Activated naive CD4-positive, alpha-beta T cell treated with Interleukin-2 at 50 U/mL for 16 hours (primary cell): Measurements from ENCODE around the gene ULK4.

ENCODE experiments used
- DNase-seq: peaks from one replicate; pipeline ENCODE4 v3.0.0-alpha.2; 2020

Gene ULK4

GRCh38 chr3:41627477-41628087, 334.3 kb downstream of the ULK4 start:
- DNase-seq, result no peak

- DNase-seq, result no peak
Observed at GRCh38 chr3:41612853-41613252, 349.1 kb downstream of the ULK4 start.

DNA sequence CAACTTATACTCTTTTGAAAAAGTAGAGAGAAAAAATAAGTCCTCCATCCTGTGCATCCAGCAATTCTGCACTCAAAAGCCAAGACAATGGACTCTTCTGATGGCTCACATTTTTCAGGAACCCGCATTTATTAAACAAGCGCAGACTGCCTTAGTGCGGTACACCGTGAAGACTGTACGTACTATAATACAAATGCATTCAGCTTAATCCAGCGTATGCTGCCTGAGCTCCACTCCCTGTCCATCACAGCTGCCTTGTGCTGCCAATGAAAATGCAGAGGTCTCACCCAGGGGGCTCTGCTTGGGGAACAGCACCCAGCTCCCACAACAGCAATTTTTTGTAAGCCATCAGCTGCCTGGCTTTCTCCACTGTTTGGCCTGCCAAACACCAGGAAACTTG, 350.9 kb downstream of the ULK4 start:
- no peak for DNase-seq

- no peak for DNase-seq
Observed at GRCh38 chr3:41608347-41608746, 353.6 kb downstream of the ULK4 start.

- DNase-seq, result no peak
Observed at GRCh38 chr3:41603807-41604206, 358.1 kb downstream of the ULK4 start.

DNA sequence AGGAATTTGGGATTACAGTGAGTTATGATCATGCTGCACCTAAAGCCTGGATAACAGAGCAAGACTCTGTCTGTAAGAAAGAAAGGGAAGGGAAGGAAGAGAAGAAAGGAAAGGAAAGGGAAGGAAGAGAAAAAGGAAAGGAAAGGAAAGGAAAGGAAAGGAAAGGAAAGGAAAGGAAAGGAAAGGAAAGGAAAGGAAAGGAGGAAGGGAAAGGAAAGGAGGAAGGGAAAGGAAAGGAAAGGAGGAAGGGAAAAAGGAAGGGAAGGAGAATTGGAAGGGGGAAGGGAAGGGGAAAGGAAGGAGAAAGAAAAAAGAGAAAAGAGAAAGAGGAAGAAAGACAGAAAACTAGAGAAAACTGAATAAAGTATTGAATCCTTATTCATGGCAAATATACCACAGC, 359.8 kb downstream of the ULK4 start:
- DNase-seq, result no peak

- no peak for DNase-seq
Observed at GRCh38 chr3:41601404-41601987, 360.4 kb downstream of the ULK4 start.

- DNase-seq, result no peak
Observed at GRCh38 chr3:41600616-41601015, 361.3 kb downstream of the ULK4 start.

- DNase-seq, result no peak
Observed at GRCh38 chr3:41599127-41599484, 362.8 kb downstream of the ULK4 start.

GRCh38 chr3:41598402-41599126, 363.3 kb downstream of the ULK4 start:
- no peak for DNase-seq

DNA sequence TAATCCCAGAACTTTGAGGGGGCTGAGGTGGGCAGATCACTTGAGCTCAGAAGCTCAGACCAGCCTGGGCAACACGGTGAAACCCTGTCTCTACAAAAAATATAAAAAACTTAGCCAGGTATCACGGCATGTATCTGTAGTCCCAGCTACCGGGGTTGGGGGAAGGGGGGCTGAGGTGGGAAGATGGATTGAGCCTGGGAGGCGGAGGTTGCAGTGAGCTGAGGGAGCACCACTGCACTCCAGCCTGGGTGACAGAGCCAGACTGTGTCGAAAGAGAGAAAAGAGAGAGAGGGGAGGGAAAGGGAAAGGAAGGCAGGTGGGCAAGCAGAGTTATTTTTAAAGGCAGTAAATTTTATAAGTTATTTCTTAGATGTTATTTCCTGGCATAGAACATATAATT, 368.1 kb downstream of the ULK4 start:
- DNase-seq, result no peak

GRCh38 chr3:41592753-41593510, 369.0 kb downstream of the ULK4 start:
- DNase-seq, result no peak

GRCh38 chr3:41583014-41583413, 378.9 kb downstream of the ULK4 start:
- no peak for DNase-seq

DNA sequence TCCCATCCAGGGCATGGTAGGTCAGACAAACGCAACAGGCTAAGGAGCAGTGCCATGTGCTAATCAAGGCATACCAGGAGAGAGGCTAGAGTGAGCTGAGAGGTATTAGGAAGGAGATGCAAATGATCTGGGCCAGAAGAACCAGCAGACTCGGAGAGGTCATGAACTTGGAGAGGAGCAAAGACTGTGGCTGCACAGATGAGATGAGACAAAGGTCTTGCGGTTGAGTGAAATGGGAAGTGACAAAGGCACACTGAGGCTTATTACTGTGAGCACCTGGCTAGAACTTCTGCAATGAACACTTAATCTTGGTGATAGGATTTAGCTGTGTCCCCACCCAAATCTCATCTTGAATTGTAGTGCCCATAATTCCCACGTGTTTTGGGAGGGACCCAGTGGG, 380.2 kb downstream of the ULK4 start:
- DNase-seq, result no peak

GRCh38 chr3:41580274-41580959, 381.5 kb downstream of the ULK4 start:
- DNase-seq, result no peak

GRCh38 chr3:41579861-41580260, 382.0 kb downstream of the ULK4 start:
- DNase-seq, result no peak

- DNase-seq, result no peak
Observed at GRCh38 chr3:41578798-41579197, 383.1 kb downstream of the ULK4 start.

GRCh38 chr3:41575724-41576123, 386.2 kb downstream of the ULK4 start:
- DNase-seq, result no peak

DNA sequence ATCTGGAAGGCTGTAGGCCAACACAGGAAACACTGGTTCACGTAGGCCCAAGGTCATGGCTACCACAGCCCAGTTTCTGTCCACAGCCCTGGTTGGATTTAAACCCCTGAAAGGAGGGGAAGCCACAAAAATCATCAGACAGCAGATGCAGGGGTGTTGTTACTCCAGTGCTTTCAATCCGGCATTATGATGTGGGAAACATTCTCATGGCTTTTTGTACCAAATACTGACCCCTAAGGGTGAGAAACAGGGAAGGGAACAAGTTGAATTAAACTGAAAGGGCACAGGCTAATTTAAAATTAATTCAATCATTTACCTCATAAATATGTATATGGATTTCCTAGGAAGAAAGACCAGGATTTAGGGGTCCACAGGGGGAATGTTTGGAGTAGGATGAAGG, 387.0 kb downstream of the ULK4 start:
- no peak for DNase-seq

DNA sequence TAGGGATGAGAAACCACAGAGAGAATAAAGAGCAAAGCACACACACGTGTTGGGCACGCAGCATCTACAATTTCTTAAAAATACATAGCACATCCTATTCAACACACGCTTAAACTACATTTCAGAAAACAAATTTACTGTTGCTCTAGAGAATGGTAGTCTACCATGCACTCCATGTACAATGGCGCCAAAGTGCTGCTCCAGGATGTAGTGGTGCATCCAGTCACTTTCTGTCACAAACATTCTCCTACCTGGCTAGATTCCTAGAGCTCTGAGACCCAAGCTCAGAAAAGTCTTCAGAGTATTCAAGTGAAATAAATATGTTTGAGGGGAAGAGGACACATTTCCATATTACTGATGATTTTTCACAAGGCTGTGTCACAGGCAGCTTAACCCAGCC, 388.3 kb downstream of the ULK4 start:
- no peak for DNase-seq

- DNase-seq, result no peak
Observed at GRCh38 chr3:41572092-41572491, 389.8 kb downstream of the ULK4 start.

DNA sequence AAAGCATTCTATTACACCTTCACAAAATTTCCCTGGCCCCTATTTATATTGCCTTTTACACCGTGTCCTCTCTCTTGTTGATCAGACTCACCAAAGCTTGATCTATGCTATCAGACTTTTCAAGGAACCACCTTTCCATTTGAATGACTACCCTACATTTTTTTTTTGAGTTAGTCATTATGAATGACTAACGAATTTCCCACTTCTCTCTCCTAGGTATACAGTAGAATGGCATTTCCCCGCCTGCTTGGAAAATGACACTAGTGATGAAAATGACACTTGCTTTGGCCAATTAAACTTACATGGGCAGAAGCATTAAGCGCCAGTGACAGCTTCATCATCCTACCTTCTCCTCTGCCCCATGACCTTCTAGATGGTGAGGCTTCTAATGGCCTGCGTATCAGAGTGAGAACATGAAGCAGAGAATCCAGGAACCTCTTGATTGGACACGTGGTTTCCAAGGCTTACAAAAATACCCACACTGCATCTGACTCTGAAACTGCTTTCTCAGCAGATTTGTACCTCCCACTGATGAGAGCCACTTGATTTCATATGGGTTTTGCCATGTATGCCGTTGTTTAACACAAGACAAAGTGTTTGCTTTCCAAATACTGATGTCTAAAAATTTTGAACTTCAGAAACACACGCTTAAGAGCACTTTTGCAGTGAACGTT, 392.1 kb downstream of the ULK4 start:
- no peak for DNase-seq
